SH-SY5Y (cell line): ENCODE data around the gene TRIM2.

ENCODE experiments used
- GATA2 ChIP-seq: IDR thresholded peaks from 2 replicates; pipeline ENCODE4 v1.6.1; 2011; ENCODE audit warnings: mild to moderate bottlenecking, low read depth, low read length
- GATA3 ChIP-seq: IDR thresholded peaks from 2 replicates; pipeline ENCODE4 v1.6.1; 2011; ENCODE audit warnings: low read depth, mild to moderate bottlenecking, low read length, moderate library complexity

GRCh38 chr4:153215921-153216320 is 11.7 kb downstream of the TRIM2 start:
- TF ChIP-seq GATA2 (no peak), GATA3 (no peak)
